Islet of Langerhans (tissue), 1 donor: ENCODE results near the gene KSR2.
"Not testable (repeated sequence)": the region's sequence is repeated elsewhere in the genome, so short reads cannot be mapped to it uniquely, and the experiment has no call there.

Experiments
- FAIRE-seq: peaks from one replicate; lab custom pipeline; 2011; peaks lifted over from hg19 to GRCh38; lab: Jason Lieb, UNC

Gene KSR2

GRCh38 chr12:117819160-117819559 lies 149.6 kb downstream of the KSR2 start:
- FAIRE-seq = no peak

GRCh38 chr12:117818400-117818799 lies 150.4 kb downstream of the KSR2 start:
- no peak for FAIRE-seq

- no peak for FAIRE-seq
Observed at GRCh38 chr12:117809509-117809908, 159.3 kb downstream of the KSR2 start.

GRCh38 chr12:117807946-117808345 lies 160.8 kb downstream of the KSR2 start:
- no peak for FAIRE-seq

- no peak for FAIRE-seq
Observed at GRCh38 chr12:117807355-117807754, 161.4 kb downstream of the KSR2 start.

- no peak for FAIRE-seq
Observed at GRCh38 chr12:117805865-117806264, 162.9 kb downstream of the KSR2 start.

- FAIRE-seq = no peak
Observed at GRCh38 chr12:117803001-117803400, 165.8 kb downstream of the KSR2 start.

GRCh38 chr12:117800711-117801110 lies 168.1 kb downstream of the KSR2 start:
- FAIRE-seq = not testable (repeated sequence)

GRCh38 chr12:117797202-117797601 lies 171.6 kb downstream of the KSR2 start:
- FAIRE-seq = no peak

GRCh38 chr12:117792877-117793424 lies 175.8 kb downstream of the KSR2 start:
- FAIRE-seq = no peak

GRCh38 chr12:117792471-117792870 lies 176.3 kb downstream of the KSR2 start:
- FAIRE-seq = no peak

GRCh38 chr12:117790948-117791347 lies 177.8 kb downstream of the KSR2 start:
- no peak for FAIRE-seq

- no peak for FAIRE-seq
Observed at GRCh38 chr12:117790198-117790597, 178.6 kb downstream of the KSR2 start.

GRCh38 chr12:117789195-117789912 lies 179.4 kb downstream of the KSR2 start:
- FAIRE-seq = no peak

- no peak for FAIRE-seq
Observed at GRCh38 chr12:117778656-117779055, 190.1 kb downstream of the KSR2 start.

GRCh38 chr12:117774941-117775775 lies 193.6 kb downstream of the KSR2 start:
- FAIRE-seq = no peak

GRCh38 chr12:117768860-117769259 lies 199.9 kb downstream of the KSR2 start:
- FAIRE-seq = no peak

GRCh38 chr12:117766008-117766407 lies 202.8 kb downstream of the KSR2 start:
- FAIRE-seq = no peak

- no peak for FAIRE-seq
Observed at GRCh38 chr12:117762143-117762542, 206.6 kb downstream of the KSR2 start.

- FAIRE-seq = no peak
Observed at GRCh38 chr12:117761528-117762100, 207.2 kb downstream of the KSR2 start.

- no peak for FAIRE-seq
Observed at GRCh38 chr12:117760990-117761389, 207.8 kb downstream of the KSR2 start.

- no peak for FAIRE-seq
Observed at GRCh38 chr12:117750657-117751056, 218.1 kb downstream of the KSR2 start.

GRCh38 chr12:117749431-117749830 lies 219.4 kb downstream of the KSR2 start:
- no peak for FAIRE-seq
